ENCODE results near the gene PRIM1.

- TF ChIP-seq, protein P1, sequence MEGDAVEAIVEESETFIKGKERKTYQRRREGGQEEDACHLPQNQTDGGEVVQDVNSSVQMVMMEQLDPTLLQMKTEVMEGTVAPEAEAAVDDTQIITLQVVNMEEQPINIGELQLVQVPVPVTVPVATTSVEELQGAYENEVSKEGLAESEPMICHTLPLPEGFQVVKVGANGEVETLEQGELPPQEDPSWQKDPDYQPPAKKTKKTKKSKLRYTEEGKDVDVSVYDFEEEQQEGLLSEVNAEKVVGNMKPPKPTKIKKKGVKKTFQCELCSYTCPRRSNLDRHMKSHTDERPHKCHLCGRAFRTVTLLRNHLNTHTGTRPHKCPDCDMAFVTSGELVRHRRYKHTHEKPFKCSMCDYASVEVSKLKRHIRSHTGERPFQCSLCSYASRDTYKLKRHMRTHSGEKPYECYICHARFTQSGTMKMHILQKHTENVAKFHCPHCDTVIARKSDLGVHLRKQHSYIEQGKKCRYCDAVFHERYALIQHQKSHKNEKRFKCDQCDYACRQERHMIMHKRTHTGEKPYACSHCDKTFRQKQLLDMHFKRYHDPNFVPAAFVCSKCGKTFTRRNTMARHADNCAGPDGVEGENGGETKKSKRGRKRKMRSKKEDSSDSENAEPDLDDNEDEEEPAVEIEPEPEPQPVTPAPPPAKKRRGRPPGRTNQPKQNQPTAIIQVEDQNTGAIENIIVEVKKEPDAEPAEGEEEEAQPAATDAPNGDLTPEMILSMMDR (IDR thresholded peaks at IDR 0.05): no peak
- no peak for TF ChIP-seq EZH2 (IDR thresholded peaks at IDR 0.05)
Observed at GRCh38 chr12:56787498-56787897, 35.4 kb upstream of the PRIM1 start.
